IPS-20b (cell line): ENCODE measurements around the gene GADD45A.
"Not testable (repeated sequence)": the region's sequence is repeated elsewhere in the genome, so short reads cannot be mapped to it uniquely, and the experiment has no call there.

ENCODE experiments used
- H3K27ac ChIP-seq: one replicate; pipeline ENCODE4 v1.5.1; 2013; ENCODE audit warnings: low read length
- H3K27me3 ChIP-seq: 2 replicates; pipeline ENCODE4 v1.6.1; 2013; ENCODE audit warnings: mild to moderate bottlenecking, low read length, inconsistent platforms; ENCODE audit not compliant: insufficient read depth
- H3K36me3 ChIP-seq: 2 replicates; pipeline ENCODE4 v1.6.1; 2013; ENCODE audit warnings: low read depth, mild to moderate bottlenecking, inconsistent platforms, low read length, moderate library complexity; ENCODE audit not compliant: insufficient read depth
- H3K4me1 ChIP-seq: 2 replicates; pipeline ENCODE4 v1.6.1; 2013; ENCODE audit warnings: mild to moderate bottlenecking, control low read depth, inconsistent platforms, low read length, moderate library complexity; ENCODE audit not compliant: insufficient read depth
- H3K4me3 ChIP-seq: 2 replicates; pipeline ENCODE4 v1.5.1; 2013; ENCODE audit warnings: mild to moderate bottlenecking, low read length, inconsistent platforms
- H3K9ac ChIP-seq: 2 replicates; pipeline ENCODE4 v1.6.1; 2013; ENCODE audit warnings: low read depth, mild to moderate bottlenecking, inconsistent platforms, low read length, moderate library complexity
- H3K9me3 ChIP-seq: 2 replicates; pipeline ENCODE4 v1.6.1; 2013; ENCODE audit warnings: mild to moderate bottlenecking, low read depth, low read length, inconsistent platforms; ENCODE audit not compliant: insufficient read depth

GADD45A gene

GRCh38 chr1:67650061-67650460 is 34.9 kb upstream of the GADD45A start:
- H3K9ac ChIP-seq: no peak overlapping the region
- no peak overlapping the region for H3K4me3 ChIP-seq
- no peaks in the 10 kb centered on the region for H3K9me3 ChIP-seq
- H3K4me1 ChIP-seq: peaks cover 12% of the 10 kb centered on the region; the same call in 1 of the 2 replicates
- H3K27ac ChIP-seq: no peak overlapping the region
- H3K36me3 ChIP-seq: no peaks in the 10 kb centered on the region
- H3K27me3 ChIP-seq: no peaks in the 10 kb centered on the region

- Histone ChIP-seq H3K27me3 (no peaks in the 10 kb centered on the region), H3K36me3 (no peaks in the 10 kb centered on the region), H3K4me3 (no peak overlapping the region), H3K27ac (no peak overlapping the region), H3K4me1 (peaks cover 17% of the 10 kb centered on the region; the same call in 1 of the 2 replicates), H3K9ac (no peak overlapping the region), H3K9me3 (no peaks in the 10 kb centered on the region)
Measured at GRCh38 chr1:67651031-67651430, 34.0 kb upstream of the GADD45A start.

- Histone ChIP-seq H3K36me3 (no peaks in the 10 kb centered on the region), H3K27me3 (no peaks in the 10 kb centered on the region), H3K9ac (no peak overlapping the region), H3K4me3 (peak overlapping the region; percentile 39; the same call in 1 of the 2 replicates), H3K27ac (no peak overlapping the region), H3K4me1 (peaks cover 10% of the 10 kb centered on the region; the same call in 1 of the 2 replicates), H3K9me3 (no peaks in the 10 kb centered on the region)
Measured at GRCh38 chr1:67652800-67653199, 32.2 kb upstream of the GADD45A start.

- Histone ChIP-seq H3K4me1 (peaks cover 10% of the 10 kb centered on the region; the same call in 1 of the 2 replicates), H3K9me3 (no peaks in the 10 kb centered on the region), H3K4me3 (no peak overlapping the region), H3K27me3 (no peaks in the 10 kb centered on the region), H3K9ac (no peak overlapping the region), H3K36me3 (no peaks in the 10 kb centered on the region), H3K27ac (no peak overlapping the region)
Measured at GRCh38 chr1:67653304-67653703, 31.7 kb upstream of the GADD45A start.

- Histone ChIP-seq H3K4me1 (peaks cover 10% of the 10 kb centered on the region; the same call in 1 of the 2 replicates), H3K36me3 (no peaks in the 10 kb centered on the region), H3K9me3 (no peaks in the 10 kb centered on the region), H3K4me3 (no peak overlapping the region), H3K9ac (no peak overlapping the region), H3K27ac (no peak overlapping the region), H3K27me3 (no peaks in the 10 kb centered on the region)
Measured at GRCh38 chr1:67655581-67655980, 29.4 kb upstream of the GADD45A start.

- H3K27ac ChIP-seq, H3K9me3 ChIP-seq: not testable (repeated sequence)
Measured at GRCh38 chr1:67657152-67657551, 27.8 kb upstream of the GADD45A start.

GRCh38 chr1:67659229-67659628 is 25.8 kb upstream of the GADD45A start:
- Histone ChIP-seq H3K4me1 (peaks cover 7% of the 10 kb centered on the region; the same call in 1 of the 2 replicates), H3K27me3 (no peaks in the 10 kb centered on the region), H3K9ac (no peak overlapping the region), H3K4me3 (no peak overlapping the region), H3K36me3 (no peaks in the 10 kb centered on the region), H3K9me3 (no peaks in the 10 kb centered on the region), H3K27ac (no peak overlapping the region)

More at GRCh38 chr1:67657152-67657551, 27.8 kb upstream of the GADD45A start:
- H3K27me3 ChIP-seq, H3K9ac ChIP-seq, H3K36me3 ChIP-seq, H3K4me3 ChIP-seq: not testable (repeated sequence)
- peaks cover 10% of the 10 kb centered on the region; the same call in 1 of the 2 replicates for H3K4me1 ChIP-seq

- no peaks in the 10 kb centered on the region for H3K27me3 ChIP-seq
- no peaks in the 10 kb centered on the region for H3K4me1 ChIP-seq
- no peak overlapping the region for H3K9ac ChIP-seq
- no peaks in the 10 kb centered on the region for H3K9me3 ChIP-seq
- no peaks in the 10 kb centered on the region for H3K36me3 ChIP-seq
- H3K27ac ChIP-seq: no peak overlapping the region
- H3K4me3 ChIP-seq: no peak overlapping the region
Measured at GRCh38 chr1:67662884-67663283, 22.1 kb upstream of the GADD45A start.

- H3K36me3 ChIP-seq: no peaks in the 10 kb centered on the region
- no peak overlapping the region for H3K27ac ChIP-seq
- H3K9me3 ChIP-seq: no peaks in the 10 kb centered on the region
- H3K4me3 ChIP-seq: no peak overlapping the region
- H3K9ac ChIP-seq: no peak overlapping the region
- no peaks in the 10 kb centered on the region for H3K27me3 ChIP-seq
- H3K4me1 ChIP-seq: no peaks in the 10 kb centered on the region
Measured at GRCh38 chr1:67664048-67664447, 21.0 kb upstream of the GADD45A start.

- H3K9ac ChIP-seq, H3K36me3 ChIP-seq, H3K4me3 ChIP-seq, H3K27ac ChIP-seq, H3K4me1 ChIP-seq, H3K9me3 ChIP-seq, H3K27me3 ChIP-seq: not testable (repeated sequence)
Measured at GRCh38 chr1:67665307-67665706, 19.7 kb upstream of the GADD45A start.

GRCh38 chr1:67666636-67667035 is 18.4 kb upstream of the GADD45A start:
- H3K9me3 ChIP-seq: no peaks in the 10 kb centered on the region
- no peak overlapping the region for H3K4me3 ChIP-seq
- H3K27ac ChIP-seq: no peak overlapping the region
- no peak overlapping the region for H3K9ac ChIP-seq
- H3K36me3 ChIP-seq: no peaks in the 10 kb centered on the region
- H3K4me1 ChIP-seq: no peaks in the 10 kb centered on the region
- no peaks in the 10 kb centered on the region for H3K27me3 ChIP-seq

- no peaks in the 10 kb centered on the region for H3K9me3 ChIP-seq
- no peaks in the 10 kb centered on the region for H3K27me3 ChIP-seq
- H3K4me1 ChIP-seq: no peaks in the 10 kb centered on the region
- no peak overlapping the region for H3K4me3 ChIP-seq
- no peak overlapping the region for H3K27ac ChIP-seq
- no peaks in the 10 kb centered on the region for H3K36me3 ChIP-seq
- no peak overlapping the region for H3K9ac ChIP-seq
Measured at GRCh38 chr1:67668660-67669059, 16.3 kb upstream of the GADD45A start.
